ENCODE results near the gene NMU.

NMU gene

GRCh38 chr4:55545641-55546505 is 90.2 kb downstream of the NMU start:
- TF ChIP-seq REST (IDR thresholded peaks at IDR 0.05; ENCODE audit: insufficient read depth in 1 of 2, low read depth in 2 of 2, low read length in 2 of 2) (no peak), TAF1 (IDR thresholded peaks at IDR 0.05; ENCODE audit: borderline replicate concordance, insufficient read depth, low read length) (no peak), POLR2AphosphoS5 (IDR thresholded peaks at IDR 0.05; ENCODE audit: low read depth, low read length) (peak; percentile 42; the same call in 1 of the 2 replicates), FOXP2 (optimal IDR thresholded peaks at IDR 0.05; ENCODE audit: borderline replicate concordance, extremely low read depth, extremely low read length, insufficient read depth) (no peak), SIN3A (IDR thresholded peaks at IDR 0.05; ENCODE audit: borderline replicate concordance, insufficient read depth, low read length) (no peak)
